Kidney epithelial cell (primary cell): ENCODE data around the gene CDK8. TPM values are rescaled to one million over a fixed set of nuclear protein-coding genes. Genes with fewer than 3 reads are reported as not detected.

ENCODE experiments used
- DNase-seq: peaks from one replicate; pipeline ENCODE4 v3.0.0-alpha.2; 2010; ENCODE audit warnings: low read depth
- H3K27me3 ChIP-seq: 2 replicates; pipeline ENCODE4 v1.6.0; 2011; ENCODE audit warnings: low read length; ENCODE audit not compliant: control insufficient read depth, insufficient read depth
- H3K36me3 ChIP-seq: 2 replicates; pipeline ENCODE4 v1.5.1; 2011; ENCODE audit warnings: low read length; ENCODE audit not compliant: control insufficient read depth, insufficient read depth
- H3K4me3 ChIP-seq: 2 replicates; pipeline ENCODE4 v1.5.1; 2011; ENCODE audit warnings: low read depth, mild to moderate bottlenecking, control low read depth, low read length
- CTCF ChIP-seq: IDR thresholded peaks from 2 replicates; pipeline ENCODE4 v1.5.1; 2011; ENCODE audit warnings: mild to moderate bottlenecking, moderate library complexity, low read length, control low read depth, inconsistent platforms; ENCODE audit not compliant: insufficient read depth, poor library complexity, severe bottlenecking
- total RNA-seq: library from RNA; depleted of rRNA; stranded (reverse); fragments of >200 nt; gene quantifications from 2 replicates; pipeline ENCODE4 v1.2.3, GENCODE V29; 2015

The CDK8 gene
- total RNA-seq, 1 donor from 2014 or later = 23.2 TPM

DNA sequence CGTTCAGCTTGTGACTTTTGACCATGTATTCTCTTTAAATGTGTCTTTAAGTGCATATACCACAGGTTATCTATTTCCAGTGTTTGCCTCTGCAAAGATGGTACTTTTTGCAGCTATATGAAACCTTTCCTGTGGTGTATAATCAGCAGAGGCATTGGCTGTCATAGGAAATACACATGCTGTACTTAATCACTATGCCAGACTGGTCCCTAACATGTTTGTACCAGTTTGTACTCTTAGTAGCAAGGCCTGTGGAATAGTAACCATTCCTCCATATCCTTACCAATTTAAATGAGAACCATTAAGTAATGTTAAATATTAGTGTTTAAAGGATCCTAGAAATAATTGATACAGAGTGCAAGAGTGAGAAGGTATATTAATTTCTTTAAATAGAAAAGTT lies 69.8 kb downstream of the CDK8 start:
- no peaks in the 10 kb centered on the region for H3K36me3 ChIP-seq
- TF ChIP-seq CTCF = no peak
- H3K4me3 ChIP-seq = no peak overlapping the region
- no peaks in the 10 kb centered on the region for H3K27me3 ChIP-seq
- DNase-seq = no peak

DNA sequence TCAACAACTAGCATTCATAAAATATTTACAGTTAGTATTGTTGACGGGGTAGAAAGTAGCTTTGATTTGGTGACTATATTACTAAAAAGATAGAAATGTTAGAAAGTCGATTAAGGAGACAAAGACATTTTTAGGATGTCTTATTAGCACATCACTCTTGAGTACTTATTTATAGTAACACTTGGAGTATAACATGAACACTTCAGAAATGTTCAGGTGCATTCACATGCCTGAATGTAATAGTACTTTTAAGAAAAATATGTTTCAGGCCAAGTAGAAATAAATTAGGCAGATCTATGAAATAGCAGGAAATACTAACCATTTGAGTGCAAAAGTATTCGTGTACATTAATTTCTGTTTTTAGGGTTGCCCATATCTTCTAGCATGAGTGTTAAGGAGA lies 70.4 kb downstream of the CDK8 start:
- H3K36me3 ChIP-seq = no peaks in the 10 kb centered on the region
- no peak overlapping the region for H3K4me3 ChIP-seq
- no peak for DNase-seq
- no peaks in the 10 kb centered on the region for H3K27me3 ChIP-seq
- no peak for TF ChIP-seq CTCF

GRCh38 chr13:26324867-26325266 lies 70.9 kb downstream of the CDK8 start:
- H3K36me3 ChIP-seq = no peaks in the 10 kb centered on the region
- TF ChIP-seq CTCF = no peak
- no peak for DNase-seq
- H3K27me3 ChIP-seq = no peaks in the 10 kb centered on the region
- H3K4me3 ChIP-seq = no peak overlapping the region

DNA sequence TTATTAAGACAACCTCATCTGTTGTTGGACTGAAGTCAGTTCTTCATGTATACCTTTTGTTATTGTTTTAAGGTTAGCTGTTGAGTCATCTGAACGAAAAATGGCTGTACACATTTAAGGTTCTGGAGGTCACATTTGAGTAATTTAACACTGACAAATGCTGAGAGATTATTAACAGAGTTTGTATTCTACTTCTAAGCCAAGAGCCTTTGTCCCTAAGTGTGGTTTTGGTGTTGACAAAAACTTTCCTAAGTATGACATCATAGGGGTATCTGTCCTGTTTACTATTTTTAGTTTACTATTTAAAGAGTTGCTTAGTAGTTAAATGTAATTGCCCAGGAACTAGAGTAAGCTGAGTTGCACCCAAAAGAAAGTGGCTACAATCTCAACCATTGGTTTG lies 71.9 kb downstream of the CDK8 start:
- peak; percentile 29 for DNase-seq
- H3K27me3 ChIP-seq = no peaks in the 10 kb centered on the region
- no peak for TF ChIP-seq CTCF
- H3K4me3 ChIP-seq = no peak overlapping the region
- no peaks in the 10 kb centered on the region for H3K36me3 ChIP-seq

GRCh38 chr13:26326562-26326961 lies 72.6 kb downstream of the CDK8 start:
- no peak for TF ChIP-seq CTCF
- no peak overlapping the region for H3K4me3 ChIP-seq
- H3K36me3 ChIP-seq = no peaks in the 10 kb centered on the region
- H3K27me3 ChIP-seq = no peaks in the 10 kb centered on the region
- DNase-seq = no peak

- DNase-seq = no peak
- H3K27me3 ChIP-seq = no peaks in the 10 kb centered on the region
- TF ChIP-seq CTCF = no peak
- H3K4me3 ChIP-seq = no peak overlapping the region
- H3K36me3 ChIP-seq = no peaks in the 10 kb centered on the region
These were observed 74.2 kb downstream of the CDK8 start for GRCh38 chr13:26327940-26328725.
